Esophagus muscularis mucosa (tissue), 3 donors: ENCODE data around the gene TMEM131.

Experiments
- CTCF ChIP-seq, 3 experiments: fragments of 200-600 bp in 2 of 3; fragments of 450-650 bp in 1 of 3; sonication (generic) in 2 of 3; IDR thresholded peaks; one replicate each; pipeline ENCODE4 v1.5.1; 2017 to 2019; ENCODE audit warnings: antibody characterized with exemption in 3 of 3, mild to moderate bottlenecking in 2 of 3, moderate library complexity in 1 of 3
- POLR2A ChIP-seq: fragments of 450-650 bp; IDR thresholded peaks from one replicate; pipeline ENCODE4 v1.6.1; 2017; ENCODE audit warnings: antibody characterized with exemption, moderate library complexity, mild to moderate bottlenecking, low read depth
- POLR2AphosphoS5 ChIP-seq, 2 donors: sonication (generic); formaldehyde crosslinking; IDR thresholded peaks; one replicate each; pipeline ENCODE4 v1.6.1; 2017; ENCODE audit warnings: antibody characterized with exemption in 2 of 2

DNA sequence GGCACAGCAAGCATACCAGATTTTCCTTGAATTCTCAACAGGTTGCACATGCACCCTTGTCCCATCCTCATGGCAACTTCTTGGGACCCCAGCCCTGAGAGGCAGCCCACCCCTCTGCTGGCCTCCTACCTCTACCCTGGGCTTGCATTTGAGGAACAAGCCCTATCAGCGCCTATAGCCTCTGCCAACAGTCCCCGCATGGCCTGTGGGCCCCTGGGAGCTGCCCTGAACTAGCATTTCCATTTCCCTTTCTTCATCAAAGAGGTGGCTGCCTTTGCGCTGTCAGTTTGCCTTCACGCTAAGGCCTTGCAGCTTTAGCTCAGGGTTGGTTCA lies 287.7 kb downstream of the TMEM131 start:
- no peak for TF ChIP-seq CTCF (IDR thresholded peaks at IDR 0.05)
- no peak for TF ChIP-seq POLR2A
- TF ChIP-seq POLR2AphosphoS5 (IDR thresholded peaks at IDR 0.05): no peak
